ENCODE data around the gene GNL1.
"Not testable (repeated sequence)": the region's sequence is repeated elsewhere in the genome, so short reads cannot be mapped to it uniquely, and the experiment has no call there.

Gene GNL1

DNA sequence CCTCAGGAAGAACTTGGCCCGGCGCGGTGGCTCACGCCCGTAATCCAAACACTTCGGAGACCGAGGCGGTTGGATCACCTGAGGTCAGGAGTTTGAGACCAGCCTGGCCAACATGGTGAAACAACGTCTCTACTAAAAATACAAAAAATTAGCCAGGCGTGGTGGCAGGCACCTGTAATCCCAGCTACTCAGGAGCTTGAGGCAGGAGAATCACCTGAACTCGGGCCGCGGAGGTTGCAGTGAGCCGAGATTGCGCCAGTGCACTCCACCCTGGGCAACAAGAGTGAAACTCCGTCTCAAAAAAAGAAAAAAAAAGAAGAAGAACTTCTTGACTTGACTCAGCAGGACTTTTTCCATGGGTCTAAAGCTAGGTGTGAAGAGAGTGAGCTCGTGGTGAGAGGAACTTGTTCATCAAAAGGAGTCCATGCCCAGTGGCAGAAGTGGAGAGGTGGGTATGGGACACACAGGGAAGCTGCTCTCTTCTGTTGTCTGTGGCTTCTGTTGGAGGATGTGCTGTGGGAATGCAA, 26.9 kb downstream of the GNL1 start:
- not testable (repeated sequence) for DNase-seq

DNA sequence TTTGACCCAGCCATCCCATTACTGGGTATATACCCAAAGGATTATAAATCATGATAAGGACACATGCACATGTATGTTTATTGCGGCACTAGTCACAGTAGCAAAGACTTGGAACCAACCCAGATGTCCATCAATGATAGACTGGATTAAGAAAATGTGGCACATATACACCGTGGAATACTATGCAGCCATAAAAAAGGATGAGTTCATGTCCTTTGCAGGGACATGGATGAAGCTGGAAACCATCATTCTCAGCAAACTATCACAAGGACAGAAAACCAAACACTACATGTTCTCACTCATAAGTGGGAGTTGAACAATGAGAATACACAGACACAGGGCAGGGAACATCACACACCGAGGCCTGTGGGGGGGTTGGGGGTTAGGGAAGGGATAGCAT, 29.8 kb downstream of the GNL1 start:
- DNase-seq: not testable (repeated sequence)

GRCh38 chr6:30521952-30522351, 34.3 kb downstream of the GNL1 start:
- DNase-seq: not testable (repeated sequence)

GRCh38 chr6:30521082-30521481, 35.2 kb downstream of the GNL1 start:
- DNase-seq: not testable (repeated sequence)

DNA sequence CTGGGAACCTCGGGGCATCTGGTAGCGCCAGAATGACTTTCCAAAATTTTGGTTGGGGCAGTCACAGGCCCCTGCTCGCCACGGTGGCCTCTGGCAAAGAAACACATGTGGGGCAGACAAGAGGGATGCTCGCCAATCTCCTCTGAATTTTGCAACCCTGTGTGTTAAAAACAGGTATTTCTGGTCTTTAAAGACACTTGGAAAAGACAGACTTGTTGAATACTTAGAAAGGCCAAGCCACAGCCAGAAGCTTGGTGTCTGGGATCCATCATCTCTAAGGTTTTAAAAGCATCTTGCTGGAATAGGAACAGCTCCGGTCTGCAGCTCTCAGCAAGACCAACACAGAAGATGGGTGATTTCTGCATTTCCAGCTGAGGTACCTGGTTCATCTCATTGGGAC, 35.8 kb downstream of the GNL1 start:
- no peak for DNase-seq

- DNase-seq: not testable (repeated sequence)
Observed at GRCh38 chr6:30518505-30519145, 37.7 kb downstream of the GNL1 start.

GRCh38 chr6:30517767-30518504, 38.4 kb downstream of the GNL1 start:
- DNase-seq: not testable (repeated sequence)

DNA sequence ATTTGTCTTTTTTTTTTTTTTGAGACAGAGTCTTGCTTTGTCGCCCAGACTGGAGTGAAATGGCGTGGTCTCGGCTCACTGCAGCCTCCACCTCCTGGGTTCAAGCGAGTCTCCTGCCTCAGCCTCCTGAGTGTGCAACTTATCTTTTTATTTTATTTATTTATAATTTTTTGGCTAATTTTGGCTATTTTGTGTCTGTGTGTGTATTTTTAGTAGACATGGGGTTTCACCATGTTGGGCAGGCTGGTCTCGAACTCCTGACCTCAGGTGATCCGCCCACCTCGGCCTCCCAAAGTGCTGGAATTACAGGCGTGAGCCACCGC, 39.6 kb downstream of the GNL1 start:
- not testable (repeated sequence) for DNase-seq

- DNase-seq: peak; percentile 80
Observed at GRCh38 chr6:30515944-30516753, 40.1 kb downstream of the GNL1 start.

DNA sequence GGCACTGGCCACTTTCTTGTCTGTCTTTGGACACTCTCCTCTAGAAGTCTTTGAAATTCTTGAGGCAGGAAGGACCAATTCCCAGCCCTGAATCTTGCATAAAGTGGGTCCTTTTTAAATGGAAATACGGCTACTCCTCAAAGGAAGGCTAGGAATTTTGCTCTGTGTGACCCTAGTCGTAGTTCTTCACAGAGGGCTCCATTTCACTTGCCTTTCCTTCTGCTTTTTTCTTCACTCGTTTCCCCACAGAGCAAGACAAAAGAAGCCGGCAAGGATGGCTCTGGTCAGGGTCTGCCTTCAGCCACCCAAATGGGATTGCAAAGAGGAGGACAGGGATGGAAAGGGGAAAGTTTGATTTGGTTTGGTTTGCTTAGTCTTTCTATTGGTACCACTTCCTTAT, 41.2 kb downstream of the GNL1 start:
- DNase-seq: no peak

GRCh38 chr6:30513451-30513850, 42.8 kb downstream of the GNL1 start:
- no peak for DNase-seq

GRCh38 chr6:30511169-30511546, 45.1 kb downstream of the GNL1 start:
- no peak for DNase-seq

DNA sequence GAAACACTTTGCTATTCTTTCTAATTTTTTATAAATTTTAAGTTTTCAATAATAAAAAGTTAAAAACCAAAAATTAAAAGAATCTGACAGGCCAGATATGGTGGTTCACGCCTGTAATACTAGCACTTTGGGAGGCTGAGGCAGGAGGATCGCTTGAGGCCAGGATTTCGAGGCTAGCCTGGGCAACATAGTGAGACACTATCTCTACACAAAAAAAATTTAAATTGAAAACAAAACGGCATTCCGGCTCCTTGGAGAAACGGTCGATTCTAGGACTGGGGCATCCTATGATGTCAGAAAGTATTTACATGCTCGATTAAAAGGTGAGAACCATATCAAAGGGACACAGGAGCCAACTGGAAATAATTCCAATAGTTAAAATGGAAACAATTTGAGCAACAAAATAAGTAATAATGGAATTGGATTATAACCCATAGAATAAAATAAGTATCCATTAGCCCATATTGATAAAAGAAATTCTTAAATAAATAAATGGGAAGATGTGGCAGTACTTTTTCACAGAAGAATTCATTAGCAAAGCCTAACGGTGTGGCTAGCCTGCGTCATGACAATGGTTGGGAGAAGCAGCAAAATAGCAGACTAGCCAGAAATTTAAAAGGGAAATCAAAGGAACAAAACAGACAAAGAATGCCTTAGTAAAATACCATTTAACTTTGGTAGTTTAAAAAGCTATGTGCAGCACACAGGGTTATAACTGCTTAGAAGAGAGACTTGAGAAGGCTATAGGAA, 45.7 kb downstream of the GNL1 start:
- DNase-seq: no peak

- no peak for DNase-seq
Observed at GRCh38 chr6:30508890-30509736, 47.2 kb downstream of the GNL1 start.

DNA sequence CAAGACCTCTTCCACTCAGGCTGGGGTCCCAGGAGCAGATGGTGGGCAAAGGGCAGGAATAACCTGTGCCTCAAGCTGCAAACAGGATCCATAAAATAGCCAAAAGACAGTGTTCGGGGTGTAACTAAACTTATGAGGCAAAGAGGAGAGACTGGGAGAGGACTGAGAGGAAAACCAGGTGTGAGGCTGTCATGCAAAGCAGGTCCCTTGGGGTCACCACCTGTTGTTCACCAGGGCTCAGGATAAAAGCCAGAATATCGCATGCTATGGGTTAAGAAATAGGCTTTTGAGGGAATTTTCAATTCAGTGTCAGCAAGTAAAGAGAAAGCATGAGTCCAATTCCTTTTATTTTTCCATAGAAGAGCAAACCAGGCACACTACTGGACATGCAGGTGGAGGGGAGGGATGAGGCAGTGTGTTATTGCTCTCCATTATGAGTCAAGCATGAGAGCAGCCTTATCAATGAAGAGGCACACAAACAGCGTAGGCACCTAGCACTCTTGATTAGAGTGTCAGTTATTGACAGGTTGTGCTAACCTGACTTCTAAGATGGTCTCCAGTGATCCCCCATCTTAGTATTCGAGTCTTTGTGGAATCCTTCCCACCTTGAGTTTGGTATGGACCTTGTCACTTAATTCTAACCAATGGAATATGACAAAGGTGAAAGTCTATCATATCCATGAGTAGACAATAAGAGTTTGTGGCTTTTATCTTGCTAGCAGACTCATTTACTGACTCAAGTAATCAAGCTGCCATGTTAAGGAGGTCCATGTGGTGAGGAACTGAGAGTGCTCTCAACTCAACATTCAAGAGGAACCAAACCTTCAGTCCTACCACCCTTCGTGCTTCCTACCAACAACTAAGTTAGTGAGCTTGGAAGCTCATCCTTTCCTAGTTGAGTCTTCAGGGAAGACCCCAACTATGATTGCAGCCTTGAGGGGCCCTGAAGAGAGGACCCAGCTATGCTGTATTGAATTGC, 48.2 kb downstream of the GNL1 start:
- DNase-seq: no peak

- no peak for DNase-seq
Observed at GRCh38 chr6:30500421-30501355, 55.6 kb downstream of the GNL1 start.

- DNase-seq: not testable (repeated sequence)
Observed at GRCh38 chr6:30498705-30499104, 57.6 kb downstream of the GNL1 start.

- DNase-seq: no peak
Observed at GRCh38 chr6:30497714-30498113, 58.6 kb downstream of the GNL1 start.

DNA sequence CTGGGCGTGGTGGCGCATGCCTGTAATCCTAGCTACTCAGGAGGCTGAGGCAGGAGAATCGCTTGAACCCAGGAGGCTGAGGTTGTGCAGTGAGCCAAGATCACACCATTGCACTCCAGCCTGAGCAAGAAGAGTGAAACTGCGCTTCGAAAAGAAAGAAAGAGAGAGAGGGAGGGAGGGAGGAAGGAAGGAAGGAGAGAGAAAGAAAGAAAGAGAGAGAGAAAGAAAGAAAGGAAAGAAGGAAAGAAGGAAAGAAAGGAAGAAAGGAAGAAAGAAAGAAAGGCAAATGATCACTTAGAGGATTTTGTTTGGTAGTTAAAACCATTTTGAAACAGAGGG, 59.1 kb downstream of the GNL1 start:
- DNase-seq: not testable (repeated sequence)

- DNase-seq: no peak
Observed at GRCh38 chr6:30495993-30496392, 60.3 kb downstream of the GNL1 start.

All from T-helper 9 cell (primary cell).